ENCODE results near the gene NADK2. TPM values are rescaled to one million over a fixed set of nuclear protein-coding genes. Genes with fewer than 3 reads are reported as not detected.

The NADK2 gene
- total RNA-seq, 2 donors from 2014 or later = 23.4 to 30.1 TPM

DNA sequence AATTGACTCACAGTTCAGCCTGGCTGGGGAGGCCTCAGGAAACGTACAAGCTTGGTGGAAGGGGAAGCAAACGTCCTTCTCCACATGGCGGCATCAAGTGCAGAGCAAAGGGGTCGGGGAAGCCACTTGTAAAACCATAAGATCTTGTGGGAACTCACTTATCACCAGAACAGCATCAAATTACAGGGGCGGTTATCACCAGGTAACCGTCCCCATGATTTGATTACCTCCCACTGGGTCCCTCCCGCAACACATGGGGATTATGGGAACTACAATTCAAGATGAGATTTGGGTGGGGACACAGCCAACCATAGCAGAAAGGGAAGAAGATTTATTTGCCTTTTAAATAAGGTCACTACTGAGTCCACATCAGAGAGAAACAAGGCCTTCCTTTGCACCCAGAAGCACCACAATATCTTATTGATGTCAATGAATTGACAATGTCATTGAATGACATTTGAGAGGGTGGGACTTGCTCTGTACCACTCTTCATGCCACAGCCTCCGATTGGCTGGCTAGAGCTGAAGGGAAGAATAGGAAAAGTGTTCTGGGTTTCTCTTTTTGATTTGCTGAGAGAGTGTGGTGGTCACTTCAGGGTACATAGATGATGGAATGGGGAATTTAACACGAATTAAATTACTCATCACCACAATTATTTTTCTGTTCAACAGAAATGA, 78.8 kb downstream of the NADK2 start:
- no peak for DNase-seq
- Histone ChIP-seq H3K9me3 (no peaks in the 10 kb centered on the region), H3K27me3 (no peaks in the 10 kb centered on the region), H3K36me3 (replicated peaks in 1 of 2; ENCODE audit: insufficient read depth in 1 of 2, low read depth in 2 of 2) (peaks cover 0 to 6% of the 10 kb centered on the region in 2 donors), H3K27ac (no peak overlapping the region), H3K4me1 (no peaks in the 10 kb centered on the region), H3K4me3 (no peak overlapping the region)
- WGBS, 2 donors = 88 to 90% methylated on average over 9 of the region's 9 CpGs
- intact Hi-C loops (cut with DNase I) = no loop called here
- no peak for ATAC-seq
- no peak for TF ChIP-seq POLR2A (IDR thresholded peaks at IDR 0.05)
- no peak for TF ChIP-seq CTCF (IDR thresholded peaks at IDR 0.05)

GRCh38 chr5:36161361-36161760, 80.4 kb downstream of the NADK2 start:
- no peaks in the 10 kb centered on the region for H3K4me1 ChIP-seq

GRCh38 chr5:36160617-36161016, 81.1 kb downstream of the NADK2 start:
- H3K36me3 ChIP-seq (replicated peaks in 1 of 2; ENCODE audit: insufficient read depth in 1 of 2, low read depth in 2 of 2) = peaks cover 0 to 4% of the 10 kb centered on the region in 2 donors
- no peaks in the 10 kb centered on the region for H3K4me1 ChIP-seq
- intact Hi-C loops (cut with DNase I) = no loop called here
- no peak for TF ChIP-seq POLR2A (IDR thresholded peaks at IDR 0.05)
- no peak for TF ChIP-seq CTCF (IDR thresholded peaks at IDR 0.05)
- no peak overlapping the region for H3K27ac ChIP-seq
- H3K9me3 ChIP-seq = no peaks in the 10 kb centered on the region
- H3K27me3 ChIP-seq = no peaks in the 10 kb centered on the region
- no peak overlapping the region for H3K4me3 ChIP-seq
- WGBS, 2 donors = 75 to 96% methylated on average over 3 of the region's 3 CpGs
- ATAC-seq (no peak), DNase-seq (no peak)

More at GRCh38 chr5:36161361-36161760, 80.4 kb downstream of the NADK2 start:
- no peaks in the 10 kb centered on the region for H3K9me3 ChIP-seq
- H3K27ac ChIP-seq = peak overlapping the region in 1 of 4 donors; percentile 23
- no peak for ATAC-seq
- WGBS, 2 donors = 90 to 93% methylated on average over 4 of the region's 4 CpGs
- no peak for DNase-seq
- no peak for TF ChIP-seq POLR2A (IDR thresholded peaks at IDR 0.05)
- peaks cover 0 to 4% of the 10 kb centered on the region in 2 donors for H3K36me3 ChIP-seq (replicated peaks in 1 of 2; ENCODE audit: insufficient read depth in 1 of 2, low read depth in 2 of 2)
- H3K4me3 ChIP-seq = no peak overlapping the region
- intact Hi-C loops (cut with DNase I) = no loop called here
- H3K27me3 ChIP-seq = no peaks in the 10 kb centered on the region

DNA sequence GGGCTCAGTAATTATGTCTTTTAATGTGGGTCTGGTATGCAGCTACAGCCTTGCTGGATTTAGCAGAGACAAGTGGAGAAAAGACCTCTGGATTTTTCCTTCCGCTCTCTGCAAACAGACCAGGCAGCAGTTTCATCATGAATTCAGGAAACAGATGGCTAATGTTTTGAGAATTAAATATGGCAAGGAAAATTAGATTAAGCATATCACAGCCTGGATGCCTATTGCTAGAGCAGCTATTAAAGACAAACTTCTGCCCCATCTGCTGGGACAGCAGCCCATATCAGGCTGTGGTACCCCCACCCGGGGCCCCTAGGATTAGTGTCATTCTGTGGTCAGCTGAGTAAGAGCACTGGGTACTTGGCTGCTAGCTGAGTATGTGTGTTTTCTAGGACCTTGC, 83.6 kb downstream of the NADK2 start:
- Histone ChIP-seq H3K36me3 (replicated peaks in 1 of 2; ENCODE audit: insufficient read depth in 1 of 2, low read depth in 2 of 2) (no peaks in the 10 kb centered on the region), H3K9me3 (no peaks in the 10 kb centered on the region), H3K27me3 (no peaks in the 10 kb centered on the region), H3K27ac (no peak overlapping the region), H3K4me3 (no peak overlapping the region), H3K4me1 (peaks cover 7% of the 10 kb centered on the region)
- no peak for ATAC-seq
- no peak for TF ChIP-seq POLR2A (IDR thresholded peaks at IDR 0.05)
- no peak for TF ChIP-seq CTCF (IDR thresholded peaks at IDR 0.05)
- no peak for DNase-seq
- intact Hi-C loops (cut with DNase I) = no loop called here
- WGBS, 2 donors = 63 to 79% methylated on average over 2 of the region's 2 CpGs

DNA sequence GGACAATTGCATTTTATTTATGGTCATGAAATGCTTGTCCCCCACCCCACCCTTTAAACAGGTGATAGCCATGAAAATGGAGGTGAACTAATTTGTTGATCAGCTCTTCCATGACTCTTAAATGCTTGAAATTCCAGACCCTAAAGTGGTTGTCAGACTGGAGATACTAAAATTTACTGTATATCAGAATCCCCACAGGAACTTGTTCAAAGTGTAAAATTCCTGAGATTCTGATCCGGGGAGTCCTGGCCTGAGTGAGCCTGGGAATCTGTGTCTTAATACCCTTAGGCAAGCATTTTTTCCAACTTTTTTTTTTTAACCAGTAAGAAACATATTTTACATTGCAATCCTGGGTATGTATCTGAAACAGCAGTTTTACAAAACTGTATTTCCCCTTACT, 85.1 kb downstream of the NADK2 start:
- TF ChIP-seq POLR2A (IDR thresholded peaks at IDR 0.05) (no peak), CTCF (IDR thresholded peaks at IDR 0.05) (no peak)
- no peaks in the 10 kb centered on the region for H3K36me3 ChIP-seq (replicated peaks in 1 of 2; ENCODE audit: insufficient read depth in 1 of 2, low read depth in 2 of 2)
- no peak overlapping the region for H3K4me3 ChIP-seq
- H3K27me3 ChIP-seq = no peaks in the 10 kb centered on the region
- intact Hi-C loops (cut with DNase I) = no loop called here
- no peak for ATAC-seq
- no peak overlapping the region for H3K27ac ChIP-seq
- no peaks in the 10 kb centered on the region for H3K9me3 ChIP-seq
- DNase-seq = no peak
- H3K4me1 ChIP-seq = peaks cover 13% of the 10 kb centered on the region
- WGBS, 2 donors = 73 to 74% methylated on average over 1 of the region's 1 CpG
